Type B pancreatic cell (in vitro differentiated cells): ENCODE measurements around the gene ERCC6. TPM values are rescaled to one million over a fixed set of nuclear protein-coding genes. Genes with fewer than 3 reads are reported as not detected.

Source experiments
- DNase-seq: peaks from one replicate; pipeline ENCODE4 v3.0.0; 2021; ENCODE audit warnings: mixed read lengths; ENCODE audit not compliant: unreplicated experiment; ENCODE audit errors: extremely low spot score
- H3K27ac Mint-ChIP-seq: 2 replicates; pipeline ENCODE4 v1.8.0; 2021; ENCODE audit warnings: mild to moderate bottlenecking, mixed read lengths
- H3K27me3 Mint-ChIP-seq: 2 replicates; pipeline ENCODE4 v1.8.0; 2021; ENCODE audit warnings: mixed read lengths
- H3K36me3 Mint-ChIP-seq: 2 replicates; pipeline ENCODE4 v1.8.0; 2021; ENCODE audit warnings: mixed read lengths
- H3K4me1 Mint-ChIP-seq: one replicate; pipeline ENCODE4 v1.8.0; 2021; ENCODE audit warnings: mixed read lengths; ENCODE audit not compliant: unreplicated experiment
- H3K4me3 Mint-ChIP-seq: 2 replicates; pipeline ENCODE4 v1.8.0; 2021; ENCODE audit warnings: mild to moderate bottlenecking, mixed read lengths
- H3K9me3 Mint-ChIP-seq: 2 replicates; pipeline ENCODE4 v1.8.0; 2021; ENCODE audit warnings: mixed read lengths
- total RNA-seq: library from RNA; stranded (reverse); gene quantifications from 2 replicates; pipeline ENCODE4 v1.2.1, GENCODE V29; 2021; ENCODE audit warnings: low replicate concordance
- TF ChIP-seq, protein P1 (sequence below): fragments of 200-600 bp; sonication (generic); conservative IDR thresholded peaks from 2 replicates; pipeline ENCODE4 v1.5.0; 2021; ENCODE audit warnings: antibody characterized with exemption, mild to moderate bottlenecking

The ERCC6 gene
- total RNA-seq, 1 donor from 2014 or later = 28.5 TPM

GRCh38 chr10:49520122-49520775 lies 18.7 kb downstream of the ERCC6 start:
- Mint-ChIP-seq H3K27ac (no peak overlapping the region), H3K36me3 (peaks cover 19% of the 10 kb centered on the region), H3K4me1 (peaks cover 9% of the 10 kb centered on the region), H3K4me3 (no peak overlapping the region), H3K27me3 (no peaks in the 10 kb centered on the region), H3K9me3 (no peaks in the 10 kb centered on the region)
- TF ChIP-seq, protein P1, sequence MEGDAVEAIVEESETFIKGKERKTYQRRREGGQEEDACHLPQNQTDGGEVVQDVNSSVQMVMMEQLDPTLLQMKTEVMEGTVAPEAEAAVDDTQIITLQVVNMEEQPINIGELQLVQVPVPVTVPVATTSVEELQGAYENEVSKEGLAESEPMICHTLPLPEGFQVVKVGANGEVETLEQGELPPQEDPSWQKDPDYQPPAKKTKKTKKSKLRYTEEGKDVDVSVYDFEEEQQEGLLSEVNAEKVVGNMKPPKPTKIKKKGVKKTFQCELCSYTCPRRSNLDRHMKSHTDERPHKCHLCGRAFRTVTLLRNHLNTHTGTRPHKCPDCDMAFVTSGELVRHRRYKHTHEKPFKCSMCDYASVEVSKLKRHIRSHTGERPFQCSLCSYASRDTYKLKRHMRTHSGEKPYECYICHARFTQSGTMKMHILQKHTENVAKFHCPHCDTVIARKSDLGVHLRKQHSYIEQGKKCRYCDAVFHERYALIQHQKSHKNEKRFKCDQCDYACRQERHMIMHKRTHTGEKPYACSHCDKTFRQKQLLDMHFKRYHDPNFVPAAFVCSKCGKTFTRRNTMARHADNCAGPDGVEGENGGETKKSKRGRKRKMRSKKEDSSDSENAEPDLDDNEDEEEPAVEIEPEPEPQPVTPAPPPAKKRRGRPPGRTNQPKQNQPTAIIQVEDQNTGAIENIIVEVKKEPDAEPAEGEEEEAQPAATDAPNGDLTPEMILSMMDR = no peak
- DNase-seq = no peak

- H3K4me3 Mint-ChIP-seq = no peak overlapping the region
- no peak overlapping the region for H3K27ac Mint-ChIP-seq
- peaks cover 9% of the 10 kb centered on the region for H3K4me1 Mint-ChIP-seq
- H3K27me3 Mint-ChIP-seq = no peaks in the 10 kb centered on the region
- TF ChIP-seq, protein P1 = no peak
- no peak for DNase-seq
- no peaks in the 10 kb centered on the region for H3K9me3 Mint-ChIP-seq
- H3K36me3 Mint-ChIP-seq = peaks cover 19% of the 10 kb centered on the region
Measured at GRCh38 chr10:49519717-49520116, 19.2 kb downstream of the ERCC6 start.

GRCh38 chr10:49518982-49519578 lies 19.8 kb downstream of the ERCC6 start:
- no peak for DNase-seq
- peaks cover 9% of the 10 kb centered on the region for H3K4me1 Mint-ChIP-seq
- H3K27me3 Mint-ChIP-seq = no peaks in the 10 kb centered on the region
- peaks cover 13% of the 10 kb centered on the region for H3K36me3 Mint-ChIP-seq
- H3K4me3 Mint-ChIP-seq = peak overlapping the region; percentile 28
- TF ChIP-seq, protein P1 = peak; percentile 83
- H3K9me3 Mint-ChIP-seq = no peaks in the 10 kb centered on the region
- H3K27ac Mint-ChIP-seq = no peak overlapping the region

GRCh38 chr10:49518566-49518965 lies 20.4 kb downstream of the ERCC6 start:
- Mint-ChIP-seq H3K36me3 (peaks cover 8% of the 10 kb centered on the region), H3K27me3 (no peaks in the 10 kb centered on the region), H3K4me3 (no peak overlapping the region), H3K27ac (no peak overlapping the region), H3K9me3 (no peaks in the 10 kb centered on the region), H3K4me1 (peaks cover 9% of the 10 kb centered on the region)
- TF ChIP-seq, protein P1 = no peak
- no peak for DNase-seq

DNA sequence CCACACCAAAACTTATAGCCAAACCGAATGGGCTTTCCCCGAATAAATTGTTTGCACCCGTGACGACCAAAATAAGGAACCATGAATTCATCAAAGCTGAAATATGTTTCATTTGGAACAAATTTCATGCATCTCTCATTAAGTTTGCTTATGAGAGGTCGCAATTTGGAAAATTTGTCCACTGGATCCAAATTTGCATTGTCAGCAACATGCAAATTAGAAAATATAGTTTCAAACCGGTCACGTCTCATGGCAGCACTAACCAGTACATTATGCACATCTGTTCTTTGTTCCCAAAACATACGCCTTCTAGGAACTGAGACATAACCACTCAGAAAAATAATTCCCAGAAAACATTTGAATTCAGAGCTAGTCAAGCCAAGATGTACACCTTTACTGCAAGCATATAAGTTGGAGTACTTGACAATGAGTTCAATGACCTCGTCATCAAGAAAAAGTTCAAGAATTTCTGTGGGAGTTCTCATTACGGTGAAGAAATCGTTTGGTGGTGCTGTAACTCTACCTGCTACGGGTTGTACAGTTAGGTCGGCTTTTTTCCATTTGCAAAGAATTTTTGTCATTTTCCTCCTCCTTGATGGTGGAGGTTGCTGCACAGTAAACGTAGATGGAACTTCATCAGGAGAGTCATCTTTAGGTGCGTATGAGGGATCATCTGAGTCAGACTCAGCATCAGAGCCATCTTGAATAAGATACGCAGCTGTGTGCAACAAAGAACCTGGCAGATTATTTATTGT lies 22.5 kb downstream of the ERCC6 start:
- TF ChIP-seq, protein P1 = no peak
- peaks cover 9% of the 10 kb centered on the region for H3K4me1 Mint-ChIP-seq
- no peak overlapping the region for H3K27ac Mint-ChIP-seq
- no peak for DNase-seq
- no peaks in the 10 kb centered on the region for H3K27me3 Mint-ChIP-seq
- H3K36me3 Mint-ChIP-seq = peaks cover 8% of the 10 kb centered on the region
- H3K4me3 Mint-ChIP-seq = no peak overlapping the region
- H3K9me3 Mint-ChIP-seq = no peaks in the 10 kb centered on the region
